Activated CD8-positive, alpha-beta T cell treated with anti-CD3 and anti-CD28 coated beads for 36 hours (primary cell): ENCODE measurements around the gene NAB2. TPM values are rescaled to one million over a fixed set of nuclear protein-coding genes. Genes with fewer than 3 reads are reported as not detected.

Experiments
- ATAC-seq: fragments of 200-7000 bp; cut with Tn5 transposase; one replicate; pipeline ENCODE4 v1.10.0; 2021; ENCODE audit warnings: mild to moderate bottlenecking, moderate library complexity
- CTCF ChIA-PET: fragments of 350-600 bp; sonication (Branson Sonifier 250); formaldehyde crosslinking; loops from one replicate; lab custom pipeline; 2021; ENCODE audit warnings: antibody characterized with exemption; lab: Charles Lee
- POLR2A ChIA-PET: fragments of 350-600 bp; sonication (Branson Sonifier 250); formaldehyde crosslinking; loops from one replicate; lab custom pipeline; 2021; ENCODE audit warnings: antibody characterized with exemption; lab: Charles Lee
- DNase-seq: peaks from one replicate; pipeline ENCODE4 v3.0.0-alpha.2; 2020
- H3K27ac Mint-ChIP-seq: one replicate; pipeline ENCODE4 v1.8.0; 2021; ENCODE audit warnings: mild to moderate bottlenecking, mixed read lengths
- H3K27me3 Mint-ChIP-seq: one replicate; pipeline ENCODE4 v1.8.0; 2021; ENCODE audit warnings: mixed read lengths
- H3K36me3 Mint-ChIP-seq: one replicate; pipeline ENCODE4 v1.8.0; 2021; ENCODE audit warnings: low read depth, mixed read lengths
- H3K4me1 Mint-ChIP-seq: one replicate; pipeline ENCODE4 v1.8.0; 2021; ENCODE audit warnings: low read depth, mixed read lengths
- H3K4me3 Mint-ChIP-seq: one replicate; pipeline ENCODE4 v1.8.0; 2021; ENCODE audit warnings: mild to moderate bottlenecking, moderate library complexity, mixed read lengths
- H3K9me3 Mint-ChIP-seq: one replicate; pipeline ENCODE4 v1.8.0; 2021; ENCODE audit warnings: mixed read lengths
- intact Hi-C: fragments of 100-400 bp; cut with micrococcal nuclease; formaldehyde crosslinking; loops from one replicate; pipeline ENCODE4 v1.10.0; 2022
- total RNA-seq, 2 experiments: library from RNA; stranded (reverse); gene quantifications; one replicate each; pipeline ENCODE4 v1.2.3, GENCODE V29; 2021
- TF ChIP-seq, protein P1 (sequence below): fragments of 200-600 bp; IDR thresholded peaks from one replicate; pipeline ENCODE4 v1.8.0; 2022; ENCODE audit warnings: antibody characterized with exemption, mild to moderate bottlenecking

NAB2 gene
- total RNA-seq, 2 experiments from 2014 or later: 69.3 to 70.8 TPM

- Mint-ChIP-seq H3K9me3 (peaks cover 7% of the 10 kb centered on the region), H3K36me3 (peaks cover 2% of the 10 kb centered on the region), H3K4me1 (peaks cover 16% of the 10 kb centered on the region), H3K27me3 (no peaks in the 10 kb centered on the region), H3K4me3 (no peak overlapping the region), H3K27ac (no peak overlapping the region)
- ChIA-PET POLR2A (interaction anchor here (0.7 to 3.1 kb wide), 3 partner anchors 15 to 39 kb away, joined by 3 to 24 read pairs (median 5); partner anchors contain the start of gene STAT6), CTCF (interaction anchor here (0.8 to 12.0 kb wide), 6 partner anchors 9 to 57 kb away, joined by 3 to 153 read pairs (median 16); partner anchors contain the start of gene STAT6)
- intact Hi-C loops: no loop called here
- TF ChIP-seq, protein P1, sequence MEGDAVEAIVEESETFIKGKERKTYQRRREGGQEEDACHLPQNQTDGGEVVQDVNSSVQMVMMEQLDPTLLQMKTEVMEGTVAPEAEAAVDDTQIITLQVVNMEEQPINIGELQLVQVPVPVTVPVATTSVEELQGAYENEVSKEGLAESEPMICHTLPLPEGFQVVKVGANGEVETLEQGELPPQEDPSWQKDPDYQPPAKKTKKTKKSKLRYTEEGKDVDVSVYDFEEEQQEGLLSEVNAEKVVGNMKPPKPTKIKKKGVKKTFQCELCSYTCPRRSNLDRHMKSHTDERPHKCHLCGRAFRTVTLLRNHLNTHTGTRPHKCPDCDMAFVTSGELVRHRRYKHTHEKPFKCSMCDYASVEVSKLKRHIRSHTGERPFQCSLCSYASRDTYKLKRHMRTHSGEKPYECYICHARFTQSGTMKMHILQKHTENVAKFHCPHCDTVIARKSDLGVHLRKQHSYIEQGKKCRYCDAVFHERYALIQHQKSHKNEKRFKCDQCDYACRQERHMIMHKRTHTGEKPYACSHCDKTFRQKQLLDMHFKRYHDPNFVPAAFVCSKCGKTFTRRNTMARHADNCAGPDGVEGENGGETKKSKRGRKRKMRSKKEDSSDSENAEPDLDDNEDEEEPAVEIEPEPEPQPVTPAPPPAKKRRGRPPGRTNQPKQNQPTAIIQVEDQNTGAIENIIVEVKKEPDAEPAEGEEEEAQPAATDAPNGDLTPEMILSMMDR: no peak
- DNase-seq: no peak
- ATAC-seq: no peak
Observed at GRCh38 chr12:57126561-57126960, 37.6 kb downstream of the NAB2 start.

- Mint-ChIP-seq H3K27me3 (no peaks in the 10 kb centered on the region), H3K27ac (no peak overlapping the region), H3K9me3 (peaks cover 7% of the 10 kb centered on the region), H3K4me1 (peaks cover 16% of the 10 kb centered on the region), H3K4me3 (peak overlapping the region; percentile 78), H3K36me3 (peaks cover 2% of the 10 kb centered on the region)
- ATAC-seq (peak; percentile 42), DNase-seq (peak; percentile 80)
- intact Hi-C loops: no loop called here
- POLR2A ChIA-PET: interaction anchor here (0.7 to 3.1 kb wide), 5 partner anchors 9 to 57 kb away, joined by 3 to 24 read pairs (median 3); partner anchors contain the start of gene STAT6
- CTCF ChIA-PET: interaction anchor here (0.8 to 12.0 kb wide), 9 partner anchors 10 to 126 kb away, joined by 3 to 153 read pairs (median 5); partner anchors contain the start of gene STAT6
- TF ChIP-seq, protein P1: peak; percentile 32
Observed at GRCh38 chr12:57127101-57127725, 38.3 kb downstream of the NAB2 start.

DNA sequence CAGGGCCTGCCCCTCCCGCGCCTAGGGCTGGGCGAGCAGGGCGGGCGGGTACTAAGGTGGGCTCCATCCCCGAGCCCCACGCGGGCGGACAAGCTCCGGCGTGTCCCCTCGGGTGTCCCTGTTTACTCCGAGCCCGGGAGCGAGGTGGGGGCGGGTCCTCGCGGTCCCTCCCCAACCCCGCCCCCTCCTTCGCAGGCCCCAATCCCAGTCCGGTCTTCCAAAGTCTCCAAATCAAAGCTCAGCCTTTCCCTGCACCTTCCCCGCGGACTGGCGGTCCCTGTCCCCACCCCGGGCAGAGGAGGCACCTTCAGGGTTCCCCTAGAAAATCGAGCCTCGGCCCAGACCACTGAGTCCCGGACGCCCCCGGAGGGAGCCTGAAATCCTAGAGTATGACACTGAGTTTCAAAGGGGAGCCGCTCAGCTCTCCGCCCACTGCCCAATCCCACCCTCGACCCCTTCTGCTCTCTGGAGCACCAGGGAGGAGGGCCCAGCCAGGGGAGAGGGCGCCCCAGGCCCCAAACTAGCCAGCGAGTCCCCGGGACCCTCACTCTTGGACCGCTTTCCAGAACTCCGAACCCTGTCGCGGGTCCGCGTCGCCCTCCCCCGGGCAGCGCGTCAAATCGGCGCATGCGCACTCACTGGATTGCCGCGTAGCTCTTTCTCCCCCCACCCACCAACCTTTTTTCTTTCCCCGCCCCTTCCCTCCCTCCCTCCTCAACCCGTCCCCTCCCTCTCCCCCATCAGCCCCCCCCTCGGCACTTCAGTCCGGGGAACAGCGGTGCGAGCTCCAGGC, 39.0 kb downstream of the NAB2 start, which contains the start of gene LRP1:
Gene LRP1 (plus strand): TSS at position 758 of the 793 bp plus-strand sequence. CDS start 482 bp downstream, outside the sequence.
- DNase-seq (peak; percentile 79), ATAC-seq (peak; percentile 72)
- Mint-ChIP-seq H3K4me3 (peak within 1 kb of the TSS; percentile 78), H3K4me1 (peaks cover 16% of the 10 kb centered on the region), H3K36me3 (peaks cover 2% of the 10 kb centered on the region), H3K27ac (peak within 1 kb of the TSS; percentile 50), H3K9me3 (peaks cover 7% of the 10 kb centered on the region), H3K27me3 (no peaks in the 10 kb centered on the region)
- POLR2A ChIA-PET: interaction anchor here (0.7 to 3.1 kb wide), 6 partner anchors 8 to 124 kb away, joined by 3 to 24 read pairs (median 4); partner anchors contain the start of gene STAT6
- CTCF ChIA-PET: interaction anchor here (0.7 to 12.0 kb wide), 9 partner anchors 11 to 127 kb away, joined by 3 to 153 read pairs (median 5); partner anchors contain the start of gene STAT6
- intact Hi-C loops: no loop called here
- TF ChIP-seq, protein P1: no peak

GRCh38 chr12:57128519-57129247, 39.8 kb downstream of the NAB2 start:
- Mint-ChIP-seq H3K36me3 (peaks cover 2% of the 10 kb centered on the region), H3K4me1 (peaks cover 16% of the 10 kb centered on the region), H3K4me3 (peak overlapping the region; percentile 26), H3K27ac (no peak overlapping the region), H3K27me3 (no peaks in the 10 kb centered on the region), H3K9me3 (peaks cover 4% of the 10 kb centered on the region)
- CTCF ChIA-PET: interaction anchor here (0.8 to 12.0 kb wide), 8 partner anchors 11 to 127 kb away, joined by 3 to 153 read pairs (median 5); partner anchors contain the start of gene STAT6
- TF ChIP-seq, protein P1: no peak
- ATAC-seq (no peak), DNase-seq (peak; percentile 14)
- POLR2A ChIA-PET: interaction anchor here (0.7 to 3.1 kb wide), 4 partner anchors 18 to 124 kb away, joined by 3 to 24 read pairs (median 4); partner anchors contain the start of gene STAT6
- intact Hi-C loops: no loop called here
